Activated T-cell treated with anti-CD3 and anti-CD28 coated beads, Interleukin-2, amount 50 U/mL, for 24 hours (primary cell): ENCODE results near the gene DAZL.

Source experiments
- DNase-seq: peaks from one replicate; pipeline ENCODE4 v3.0.0-alpha.2; 2020
- H3K27ac Mint-ChIP-seq: 2 replicates; pipeline ENCODE4 v1.8.0; 2020; ENCODE audit warnings: mild to moderate bottlenecking, mixed read lengths
- H3K27me3 Mint-ChIP-seq: 2 replicates; pipeline ENCODE4 v1.8.0; 2020; ENCODE audit warnings: mixed read lengths
- H3K36me3 Mint-ChIP-seq: 2 replicates; pipeline ENCODE4 v1.8.0; 2020; ENCODE audit warnings: low read depth, mixed read lengths
- H3K4me1 Mint-ChIP-seq: 2 replicates; pipeline ENCODE4 v1.8.0; 2020; ENCODE audit warnings: low read depth, mixed read lengths
- H3K4me3 Mint-ChIP-seq: 2 replicates; pipeline ENCODE4 v1.8.0; 2020; ENCODE audit warnings: mild to moderate bottlenecking, moderate library complexity, mixed read lengths
- H3K9me3 Mint-ChIP-seq: 2 replicates; pipeline ENCODE4 v1.8.0; 2020; ENCODE audit warnings: mixed read lengths

DAZL gene

DNA sequence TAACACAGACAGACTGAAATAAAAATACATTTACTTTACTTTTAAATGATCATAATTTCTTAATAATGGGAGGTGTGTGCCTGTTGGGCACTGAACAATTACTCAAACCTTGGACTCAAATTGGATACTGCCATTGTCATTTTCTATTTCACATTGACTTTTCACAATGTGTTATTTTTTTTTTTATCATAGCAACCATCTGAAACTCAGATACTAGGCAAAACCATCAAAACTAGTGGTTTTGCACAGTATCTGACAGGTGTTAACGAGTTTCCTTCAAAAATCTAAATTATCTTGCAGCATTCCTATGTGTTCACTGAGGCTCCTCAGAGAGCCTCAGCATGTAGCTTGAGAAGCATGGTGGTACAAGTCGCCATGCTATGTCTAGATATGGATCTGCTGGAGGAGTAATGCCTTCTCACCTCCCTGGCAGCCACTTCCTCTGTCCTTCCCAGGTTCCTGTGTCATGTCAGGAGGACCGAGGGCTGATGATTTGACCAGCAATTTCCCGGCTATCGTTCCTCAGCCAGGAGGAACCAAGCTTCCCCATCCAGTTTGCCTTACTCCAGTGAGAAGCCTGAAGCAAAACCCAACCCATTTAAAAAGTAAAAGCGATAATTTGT is 61.9 kb downstream of the DAZL start:
- no peaks in the 10 kb centered on the region for H3K36me3 Mint-ChIP-seq
- H3K4me1 Mint-ChIP-seq = peaks cover 7% of the 10 kb centered on the region
- H3K27ac Mint-ChIP-seq = no peak overlapping the region

DNA sequence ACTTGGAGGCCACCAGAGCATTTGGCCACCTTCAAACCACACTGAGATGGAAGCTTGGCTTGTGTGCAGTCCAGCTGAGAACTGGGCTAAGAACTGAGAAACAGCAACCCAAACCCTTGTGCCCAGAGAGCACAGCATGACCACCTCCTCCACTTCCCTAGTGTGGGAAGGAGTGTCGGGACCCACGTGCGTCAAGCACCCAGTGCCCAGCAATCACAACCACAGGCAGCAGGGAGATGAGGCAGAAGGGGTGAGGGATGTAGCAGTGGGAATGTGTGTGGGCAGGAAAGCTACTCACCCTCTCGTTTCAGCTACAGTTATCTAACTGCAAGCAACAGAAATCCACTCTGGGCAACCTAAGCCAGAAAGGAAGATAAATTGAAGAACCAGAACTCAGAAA is 66.7 kb downstream of the DAZL start:
- Mint-ChIP-seq H3K4me3 (no peak overlapping the region), H3K4me1 (no peaks in the 10 kb centered on the region), H3K27me3 (peaks cover 9% of the 10 kb centered on the region), H3K27ac (no peak overlapping the region), H3K9me3 (no peaks in the 10 kb centered on the region), H3K36me3 (no peaks in the 10 kb centered on the region)
- DNase-seq = no peak

More for the DNA sequence above, 61.9 kb downstream of the DAZL start:
- Mint-ChIP-seq H3K9me3 (no peaks in the 10 kb centered on the region), H3K4me3 (no peak overlapping the region), H3K27me3 (no peaks in the 10 kb centered on the region)
- no peak for DNase-seq

DNA sequence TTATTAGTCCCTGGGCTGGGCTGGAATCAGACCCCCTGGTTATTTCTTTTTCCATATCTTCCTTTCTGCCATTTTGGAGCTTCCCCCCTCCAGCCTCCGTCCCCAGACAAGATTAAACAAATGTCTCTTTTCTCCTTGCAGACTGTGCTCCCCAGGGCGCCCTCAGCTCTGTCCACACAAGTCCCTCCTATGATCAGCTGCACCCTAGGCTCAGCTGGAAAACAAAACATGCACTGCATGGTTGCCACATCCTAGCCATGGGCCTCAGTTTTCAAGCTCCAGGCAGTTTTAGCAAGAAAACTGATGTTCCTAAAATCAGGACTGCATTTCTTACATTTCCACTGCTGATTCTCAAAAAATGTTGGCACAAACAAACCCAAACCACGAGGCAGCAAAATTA is 68.2 kb downstream of the DAZL start:
- no peaks in the 10 kb centered on the region for H3K9me3 Mint-ChIP-seq
- DNase-seq = no peak
- H3K36me3 Mint-ChIP-seq = no peaks in the 10 kb centered on the region
- H3K4me1 Mint-ChIP-seq = no peaks in the 10 kb centered on the region
- peaks cover 9% of the 10 kb centered on the region for H3K27me3 Mint-ChIP-seq
- no peak overlapping the region for H3K27ac Mint-ChIP-seq
- no peak overlapping the region for H3K4me3 Mint-ChIP-seq
